Mucosa of stomach (tissue), 1 donor: ENCODE measurements around the gene MRPL38.

Experiments used
- H3K27me3 ChIP-seq: one replicate; pipeline ENCODE4 v1.7.0; 2013; ENCODE audit warnings: mild to moderate bottlenecking, low read length; ENCODE audit not compliant: control insufficient read depth, insufficient read depth
- H3K36me3 ChIP-seq: one replicate; pipeline ENCODE4 v1.7.0; 2013; ENCODE audit warnings: low read length; ENCODE audit not compliant: control insufficient read depth, insufficient read depth
- H3K4me1 ChIP-seq: one replicate; pipeline ENCODE4 v1.7.0; 2013; ENCODE audit warnings: mild to moderate bottlenecking, low read length; ENCODE audit not compliant: control insufficient read depth, insufficient read depth
- H3K4me3 ChIP-seq: one replicate; pipeline ENCODE4 v1.7.0; 2013; ENCODE audit warnings: low read length
- H3K9ac ChIP-seq: one replicate; pipeline ENCODE4 v1.7.0; 2013; ENCODE audit warnings: mild to moderate bottlenecking, low read length, moderate library complexity
- H3K9me3 ChIP-seq: one replicate; pipeline ENCODE4 v1.7.0; 2013; ENCODE audit warnings: mild to moderate bottlenecking, low read length, moderate library complexity; ENCODE audit not compliant: control insufficient read depth
- donor health status: Pancreatic carcinoma.

Gene MRPL38

DNA sequence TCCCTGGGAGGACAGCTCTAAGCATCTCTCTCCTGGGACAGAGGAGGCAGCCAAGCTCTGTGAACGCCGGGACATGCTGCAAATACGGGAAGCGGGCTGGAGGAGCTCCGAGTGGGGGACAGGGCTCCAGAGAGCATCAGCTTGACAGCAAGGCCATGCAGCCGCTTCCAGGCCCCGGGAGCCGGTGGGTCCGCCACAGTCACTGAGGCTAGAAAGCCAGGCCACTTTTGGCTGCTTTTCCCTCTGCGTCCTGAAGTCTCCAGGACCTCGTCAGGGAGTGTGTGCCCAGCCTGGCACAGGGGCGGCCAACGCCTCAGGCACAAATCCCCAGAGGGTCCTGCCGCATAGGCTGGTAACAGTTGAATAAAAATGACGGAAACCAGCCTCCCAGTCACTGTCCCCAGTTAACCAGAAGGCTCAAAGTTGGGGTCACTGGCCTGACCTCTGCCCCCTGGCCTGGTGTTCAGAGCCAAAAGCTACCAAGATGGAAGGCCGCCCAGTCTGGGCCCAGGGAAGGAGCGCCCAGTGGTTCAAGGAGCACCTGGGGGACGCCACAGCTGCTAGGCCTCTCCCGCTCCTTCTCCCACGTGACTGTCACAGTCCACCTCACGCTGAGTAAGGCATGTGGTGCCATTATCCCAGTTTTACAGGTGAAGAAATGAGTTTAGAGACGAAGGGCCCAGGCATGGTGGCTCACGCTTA lies 4.8 kb downstream of the MRPL38 start:
- H3K4me3 ChIP-seq: no peak overlapping the region
- H3K9ac ChIP-seq: no peak overlapping the region
- H3K27me3 ChIP-seq: no peaks in the 10 kb centered on the region
- H3K36me3 ChIP-seq: no peaks in the 10 kb centered on the region
- peaks cover 25% of the 10 kb centered on the region for H3K4me1 ChIP-seq
- no peaks in the 10 kb centered on the region for H3K9me3 ChIP-seq

DNA sequence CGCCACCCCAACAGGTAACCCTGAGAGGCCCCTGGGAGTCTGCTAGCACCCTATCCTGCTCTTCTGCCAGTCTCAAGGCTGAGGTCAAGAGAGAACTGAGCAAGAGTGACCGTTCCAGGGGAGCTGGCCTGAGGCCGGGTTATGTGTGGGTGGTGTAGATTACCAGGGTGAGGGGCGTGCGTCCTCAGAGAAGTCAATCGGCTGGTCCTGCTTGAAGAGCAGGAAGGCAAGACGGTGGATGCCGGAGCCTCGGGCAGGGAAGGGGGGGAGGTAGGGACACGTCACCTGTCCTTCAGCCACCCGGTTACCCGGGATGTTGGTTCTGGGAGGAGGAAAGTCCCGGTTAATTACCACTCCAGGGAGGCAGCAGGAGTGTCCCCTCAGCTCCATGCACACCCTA lies 5.3 kb downstream of the MRPL38 start:
- H3K4me1 ChIP-seq: peaks cover 31% of the 10 kb centered on the region
- no peaks in the 10 kb centered on the region for H3K9me3 ChIP-seq
- H3K36me3 ChIP-seq: no peaks in the 10 kb centered on the region
- H3K9ac ChIP-seq: no peak overlapping the region
- no peak overlapping the region for H3K4me3 ChIP-seq
- H3K27me3 ChIP-seq: no peaks in the 10 kb centered on the region

DNA sequence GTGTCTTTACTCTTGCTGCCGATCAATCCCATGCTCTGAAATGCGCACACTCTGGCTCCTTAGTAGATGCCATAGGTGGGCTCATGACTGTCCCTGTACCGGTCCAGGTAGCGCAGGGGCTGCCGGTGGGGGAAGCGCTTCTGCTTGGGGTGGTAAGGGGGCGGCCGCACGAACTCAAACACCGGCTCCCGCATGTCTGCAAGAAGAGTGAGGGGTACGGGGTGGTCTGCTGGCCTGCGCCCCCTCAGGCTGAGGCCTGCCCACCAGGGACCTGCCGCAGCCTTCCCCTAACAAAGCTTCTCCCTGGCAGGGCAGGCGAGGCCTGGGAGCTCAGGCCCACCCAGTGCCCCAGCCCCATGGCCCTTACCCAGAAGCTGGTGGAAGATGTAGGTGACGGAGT lies 5.9 kb downstream of the MRPL38 start:
- H3K9me3 ChIP-seq: no peaks in the 10 kb centered on the region
- H3K27me3 ChIP-seq: no peaks in the 10 kb centered on the region
- no peak overlapping the region for H3K9ac ChIP-seq
- no peaks in the 10 kb centered on the region for H3K36me3 ChIP-seq
- peaks cover 31% of the 10 kb centered on the region for H3K4me1 ChIP-seq
- no peak overlapping the region for H3K4me3 ChIP-seq

DNA sequence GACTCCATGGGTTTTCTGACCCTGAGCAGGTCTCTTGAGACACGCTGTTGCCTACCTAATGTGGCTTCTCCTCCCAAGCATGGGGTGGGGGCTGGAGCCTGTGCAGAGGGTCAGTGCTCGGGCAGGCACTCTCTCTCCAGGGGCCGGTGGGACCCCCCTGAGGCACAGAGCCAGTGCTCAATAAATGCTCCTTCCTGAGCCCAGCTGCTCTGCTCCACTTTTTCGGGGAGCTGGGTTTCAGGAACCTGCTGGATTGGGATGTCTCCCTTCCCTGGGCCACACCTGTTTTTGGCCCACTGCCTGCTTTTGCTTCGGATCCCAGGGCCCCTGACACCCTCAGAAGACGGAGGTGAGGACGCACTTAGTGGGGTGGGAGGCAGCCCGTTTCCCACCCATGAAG lies 6.6 kb downstream of the MRPL38 start:
- peaks cover 29% of the 10 kb centered on the region for H3K4me1 ChIP-seq
- no peak overlapping the region for H3K9ac ChIP-seq
- H3K36me3 ChIP-seq: no peaks in the 10 kb centered on the region
- H3K27me3 ChIP-seq: no peaks in the 10 kb centered on the region
- H3K9me3 ChIP-seq: no peaks in the 10 kb centered on the region
- H3K4me3 ChIP-seq: no peak overlapping the region

DNA sequence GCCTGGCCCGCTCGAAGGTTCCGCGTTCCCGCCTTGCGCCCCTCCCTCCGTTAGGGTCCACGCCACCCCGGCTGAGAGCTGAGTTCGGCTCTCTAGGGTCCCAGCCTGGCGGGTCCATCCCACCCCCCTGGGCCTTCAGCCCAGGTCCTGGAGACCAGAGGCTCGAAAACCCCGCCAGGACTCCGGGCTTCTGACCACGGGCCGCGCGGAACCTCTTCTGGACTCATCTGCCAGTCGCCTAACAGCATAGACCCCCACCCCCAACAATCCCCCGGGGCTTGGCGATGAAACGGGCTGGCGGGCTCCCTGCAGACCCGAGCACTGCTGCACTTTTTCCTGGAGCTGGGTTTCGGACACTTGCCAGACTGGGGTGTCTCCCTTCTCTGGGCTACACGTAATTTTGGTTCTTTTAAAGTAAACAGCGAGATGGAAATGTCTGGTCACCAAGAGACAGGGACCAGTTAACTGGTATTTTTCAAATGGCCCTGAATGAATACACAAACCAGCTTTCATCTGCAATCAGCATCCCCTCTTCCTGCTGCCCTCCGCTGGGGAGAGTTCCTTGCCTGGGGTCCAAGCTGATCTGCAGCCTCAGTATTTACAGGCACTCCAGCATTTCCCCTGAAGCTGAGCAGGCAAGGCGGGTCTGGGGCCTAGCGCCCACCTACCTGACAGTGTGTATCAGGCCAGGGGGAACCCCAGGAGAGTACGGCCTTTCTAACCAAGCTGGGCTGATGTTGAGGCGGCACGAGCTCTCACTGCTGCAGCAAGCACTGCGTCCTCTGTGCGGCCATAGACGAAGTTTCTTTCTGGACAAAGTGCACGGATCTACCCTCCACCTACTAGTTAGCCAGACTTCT lies 7.3 kb downstream of the MRPL38 start:
- no peaks in the 10 kb centered on the region for H3K36me3 ChIP-seq
- peaks cover 29% of the 10 kb centered on the region for H3K4me1 ChIP-seq
- H3K9ac ChIP-seq: peak overlapping the region; percentile 63
- no peak overlapping the region for H3K4me3 ChIP-seq
- no peaks in the 10 kb centered on the region for H3K9me3 ChIP-seq
- H3K27me3 ChIP-seq: no peaks in the 10 kb centered on the region

DNA sequence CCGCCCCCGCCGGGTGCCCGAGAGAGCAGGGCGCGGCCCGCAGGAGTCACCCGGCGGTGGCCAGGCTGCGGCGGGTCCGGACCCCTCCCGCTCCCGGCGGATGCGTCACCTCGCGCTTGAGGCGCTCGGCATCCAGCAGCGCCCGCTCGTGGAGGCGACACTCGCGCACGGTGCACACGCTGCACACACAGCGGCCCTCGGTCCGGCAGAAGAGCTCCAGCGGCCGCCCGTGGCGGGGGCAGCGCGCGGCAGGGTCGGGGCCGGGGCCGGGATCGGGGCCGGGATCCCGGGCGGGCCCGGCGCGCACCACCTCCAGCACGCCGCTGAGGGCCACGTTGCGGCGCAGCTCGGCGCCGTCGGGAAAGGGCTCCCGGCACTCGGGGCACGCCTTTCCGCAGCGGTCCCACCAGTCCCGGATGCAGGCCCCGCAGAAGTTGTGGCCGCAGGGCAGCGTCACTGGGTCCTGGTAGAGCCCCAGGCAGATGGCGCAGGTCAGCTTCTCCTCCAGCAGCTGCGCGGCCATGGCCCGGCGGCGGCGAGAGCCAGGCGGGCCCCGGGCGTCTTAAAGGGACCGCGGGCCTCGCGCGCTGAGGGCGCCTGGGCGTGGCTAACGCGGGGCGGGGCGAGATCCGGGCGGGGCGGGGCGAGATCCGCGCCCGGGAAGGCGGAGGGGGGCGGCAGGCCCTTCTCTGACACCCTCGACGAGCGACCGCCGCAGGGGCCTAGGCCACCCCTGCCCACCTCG lies 8.1 kb downstream of the MRPL38 start, which contains the start of gene TRIM65:
TSS of gene TRIM65 (minus strand) at position 537 of the 745 bp plus-strand sequence. CDS start at position 523, 14 bp downstream.
- no peaks in the 10 kb centered on the region for H3K36me3 ChIP-seq
- H3K4me1 ChIP-seq: peaks cover 29% of the 10 kb centered on the region
- H3K4me3 ChIP-seq: peak within 1 kb of the TSS; percentile 20
- peak within 1 kb of the TSS; percentile 63 for H3K9ac ChIP-seq
- H3K27me3 ChIP-seq: no peaks in the 10 kb centered on the region
- H3K9me3 ChIP-seq: no peaks in the 10 kb centered on the region

DNA sequence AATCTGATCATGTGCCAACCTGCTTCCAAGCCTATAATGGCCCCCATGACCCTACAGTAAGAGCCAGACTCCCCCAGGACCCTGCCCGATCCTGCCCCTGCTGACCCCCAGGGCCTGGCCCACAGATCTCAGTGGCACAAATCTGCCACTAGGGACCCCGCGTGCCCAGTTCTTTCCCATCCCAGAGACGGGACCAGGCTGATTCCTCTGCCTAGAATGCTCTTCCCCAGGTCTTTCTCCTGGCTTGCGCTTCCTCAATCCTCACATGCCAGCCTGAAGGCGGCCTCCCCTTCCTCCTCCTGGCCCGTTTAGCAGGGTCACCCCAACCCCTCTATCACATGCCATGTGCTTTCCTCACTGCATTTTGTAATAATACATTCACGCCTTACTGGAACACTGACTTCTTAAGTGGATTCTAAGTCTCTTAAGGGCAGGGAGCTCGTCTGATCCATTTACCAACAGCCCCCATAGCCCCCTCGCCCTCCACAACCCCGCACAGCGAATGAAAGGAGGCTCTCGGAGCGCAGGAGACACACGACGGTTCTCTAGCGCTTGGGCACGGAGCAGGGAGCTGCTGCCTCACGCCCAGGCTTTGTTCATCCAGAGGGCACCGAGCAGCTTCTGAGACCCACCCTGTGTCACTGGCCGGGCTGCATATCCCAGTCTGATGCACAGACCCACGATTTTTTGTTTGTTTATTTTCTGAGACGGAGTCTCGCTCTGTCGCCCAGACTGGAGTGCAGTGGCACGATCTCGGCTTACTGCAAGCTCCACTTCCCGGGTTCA lies 9.1 kb downstream of the MRPL38 start:
- Histone ChIP-seq H3K4me1 (peaks cover 29% of the 10 kb centered on the region), H3K4me3 (peak overlapping the region; percentile 20), H3K27me3 (no peaks in the 10 kb centered on the region), H3K9me3 (no peaks in the 10 kb centered on the region), H3K9ac (peak overlapping the region; percentile 63), H3K36me3 (no peaks in the 10 kb centered on the region)

DNA sequence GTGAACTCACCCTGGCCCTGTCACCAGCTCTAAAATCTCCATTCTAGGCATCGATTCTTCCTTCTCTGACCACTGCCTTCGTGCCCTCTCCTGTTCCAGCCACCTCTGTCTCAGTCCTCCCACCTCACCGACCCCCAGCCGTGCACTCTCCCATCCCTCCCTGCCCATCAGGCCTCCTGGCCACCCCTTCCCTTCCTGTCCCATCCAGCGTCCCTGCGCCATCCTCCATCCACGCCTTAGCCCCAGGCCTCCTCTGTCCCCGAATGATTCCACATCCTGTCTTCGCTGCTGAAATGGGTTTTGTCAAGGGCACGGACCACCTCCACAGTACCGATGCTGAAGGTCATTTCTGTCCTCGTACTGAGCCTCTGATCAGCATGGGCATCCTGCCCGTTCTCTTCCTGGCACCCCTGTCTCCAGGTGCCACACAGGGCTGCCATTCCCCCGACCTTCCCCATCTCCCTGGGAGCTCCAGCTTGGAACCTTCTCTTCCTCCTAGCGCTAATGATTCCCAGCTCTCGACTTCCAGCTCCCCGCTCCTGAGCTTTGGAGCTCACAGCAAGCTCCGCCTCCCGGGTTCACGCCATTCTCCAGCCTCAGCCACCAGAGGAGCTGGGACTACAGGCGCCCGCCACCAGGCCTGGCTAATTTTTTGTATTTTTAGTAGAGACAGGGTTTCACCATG lies 10.5 kb downstream of the MRPL38 start:
- Histone ChIP-seq H3K27me3 (no peaks in the 10 kb centered on the region), H3K4me3 (no peak overlapping the region), H3K4me1 (peaks cover 29% of the 10 kb centered on the region), H3K9ac (peak overlapping the region; percentile 8), H3K36me3 (no peaks in the 10 kb centered on the region), H3K9me3 (no peaks in the 10 kb centered on the region)

DNA sequence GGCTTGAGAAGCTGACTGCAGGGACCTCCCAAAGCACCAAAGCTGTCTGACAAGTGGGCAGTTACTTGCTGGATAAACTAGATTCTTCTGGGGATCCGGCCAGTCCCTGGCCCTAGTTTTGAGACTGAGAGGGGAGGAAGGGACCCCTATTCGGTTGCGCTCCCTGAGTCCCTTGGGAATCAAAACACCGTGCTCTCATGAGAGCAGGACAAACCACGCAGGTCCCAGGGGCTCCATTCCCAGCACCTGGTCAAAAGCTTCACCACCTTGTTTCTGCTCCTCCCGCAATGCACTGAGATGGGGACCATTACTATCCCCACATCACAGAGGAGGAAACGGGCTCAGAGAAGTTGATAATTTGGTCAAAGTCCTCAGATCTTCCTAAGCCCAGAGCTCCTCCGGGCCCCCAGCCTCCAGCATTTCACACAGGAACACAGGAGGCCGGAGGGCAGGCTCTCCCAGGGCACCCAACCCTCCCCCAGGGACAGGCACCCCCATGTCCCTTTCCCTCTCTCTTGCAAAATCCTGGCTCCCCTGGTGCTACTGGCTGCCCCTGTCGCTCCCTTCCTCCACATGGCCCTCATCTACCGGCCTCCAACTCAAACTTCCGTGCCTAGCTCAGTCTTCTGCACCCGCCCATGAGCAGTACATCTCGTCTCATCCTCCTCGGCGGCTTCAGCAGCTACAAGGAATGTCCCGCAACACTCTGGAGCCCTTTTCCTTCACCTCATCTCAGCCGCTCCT lies 11.2 kb downstream of the MRPL38 start:
- Histone ChIP-seq H3K4me3 (no peak overlapping the region), H3K4me1 (peaks cover 29% of the 10 kb centered on the region), H3K27me3 (no peaks in the 10 kb centered on the region), H3K9me3 (no peaks in the 10 kb centered on the region), H3K9ac (peak overlapping the region; percentile 8), H3K36me3 (no peaks in the 10 kb centered on the region)

DNA sequence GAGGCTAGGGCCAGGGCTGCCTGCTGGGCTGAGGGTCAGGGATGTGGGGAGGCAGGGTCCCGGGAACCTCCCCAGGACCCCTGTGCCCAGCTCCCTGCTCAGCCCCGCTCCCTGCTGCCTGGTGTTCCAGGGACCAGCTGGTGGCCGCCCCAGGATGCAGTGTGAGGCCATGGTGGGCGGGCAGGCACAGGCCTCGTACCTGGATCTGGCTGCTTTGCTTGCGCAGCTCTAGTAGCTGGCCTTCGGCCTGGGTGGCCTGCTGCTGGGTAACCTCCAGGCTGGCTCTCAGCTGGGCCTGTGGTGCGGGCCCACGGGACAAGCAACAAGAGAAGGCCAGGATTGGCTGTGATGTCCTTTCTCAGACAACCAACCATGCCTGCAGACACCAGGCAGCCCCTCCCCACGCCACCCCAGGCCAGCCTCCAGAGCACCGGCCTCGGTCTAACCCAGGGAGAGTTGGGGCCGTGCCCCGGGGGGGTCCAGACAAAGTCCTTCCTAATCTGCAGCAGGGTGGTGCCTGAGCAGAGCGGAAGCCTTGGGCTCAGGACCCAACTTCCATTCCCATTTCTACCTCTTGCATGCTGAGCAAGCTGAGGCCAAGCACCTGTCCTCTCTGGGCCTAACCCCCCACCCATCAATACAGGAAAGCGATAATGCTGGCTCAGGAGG lies 12.0 kb downstream of the MRPL38 start:
- no peak overlapping the region for H3K9ac ChIP-seq
- H3K4me3 ChIP-seq: no peak overlapping the region
- no peaks in the 10 kb centered on the region for H3K27me3 ChIP-seq
- no peaks in the 10 kb centered on the region for H3K9me3 ChIP-seq
- H3K4me1 ChIP-seq: peaks cover 28% of the 10 kb centered on the region
- no peaks in the 10 kb centered on the region for H3K36me3 ChIP-seq
